Measurements from ENCODE around the gene TWF2.
"Not testable (repeated sequence)": the region's sequence is repeated elsewhere in the genome, so short reads cannot be mapped to it uniquely, and the experiment has no call there.

TWF2 gene

DNA sequence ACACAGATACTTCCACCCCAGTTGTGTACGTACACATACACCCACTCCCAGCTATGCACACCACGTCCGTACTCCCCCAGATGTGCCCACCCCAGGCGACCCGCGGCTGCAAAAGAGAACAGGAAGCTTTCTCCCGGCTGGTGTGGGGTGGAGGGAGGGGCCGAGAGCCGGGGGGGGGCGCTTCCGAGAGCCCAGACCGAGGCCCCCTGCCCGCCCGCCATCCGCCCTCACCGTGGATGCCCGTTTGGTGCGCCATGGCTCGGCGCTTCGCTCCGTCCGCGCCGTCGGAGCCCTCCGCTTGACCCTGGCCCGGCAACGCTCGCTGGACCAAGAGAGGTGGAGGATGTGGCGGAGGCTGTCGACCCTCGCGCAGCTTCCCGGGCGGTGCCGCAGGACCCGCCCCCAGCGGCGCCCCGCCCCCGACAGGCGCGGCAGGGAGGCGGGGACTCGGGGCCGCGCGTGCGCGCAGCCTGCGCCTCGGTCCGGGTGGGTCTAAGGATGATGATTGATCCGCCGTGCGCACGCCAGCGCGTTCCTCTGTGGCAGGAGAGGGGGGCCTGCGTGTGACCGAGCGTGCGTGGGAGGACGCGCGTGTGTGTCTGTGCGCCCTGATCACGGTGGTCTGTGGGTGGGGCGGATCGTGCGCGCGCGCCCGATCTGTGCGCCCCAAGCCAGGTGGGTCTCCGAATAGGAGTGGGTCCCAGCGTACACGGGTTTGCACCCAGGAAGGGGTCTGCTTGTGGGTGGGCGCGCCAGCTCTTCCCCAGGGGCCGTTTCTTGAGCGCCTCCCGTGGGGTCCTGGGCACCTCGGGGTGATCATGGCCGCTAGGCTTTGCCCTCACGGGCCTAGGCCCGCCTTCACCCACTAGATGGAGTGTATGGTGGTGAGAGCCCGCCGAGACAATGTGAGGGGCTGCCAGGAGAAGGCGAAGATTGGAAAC is at the start of gene TWF2:
TWF2 (minus strand) TSS at position 398 of the 941 bp plus-strand sequence; CDS start at position 256, 142 bp downstream.
- DNase-seq: no peak

DNA sequence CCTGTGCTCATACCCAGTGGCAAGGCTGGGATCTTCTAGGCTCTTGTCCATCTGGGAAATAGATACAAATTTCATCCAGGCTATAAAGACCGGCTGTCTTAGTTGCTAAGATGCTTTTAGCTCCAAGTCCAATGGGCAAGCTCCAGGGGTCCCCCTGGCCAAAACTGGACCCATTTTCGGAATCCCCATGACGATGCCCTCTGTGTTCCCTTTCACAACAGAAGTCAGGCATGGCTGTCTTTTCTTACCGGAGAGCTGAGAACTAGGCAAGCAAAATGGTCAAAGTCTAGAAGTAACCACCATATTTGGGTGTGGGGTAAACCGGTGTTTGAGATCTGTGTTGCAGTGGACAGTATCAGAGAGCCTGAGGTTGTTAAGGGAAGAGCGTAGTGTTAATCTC is 49.7 kb upstream of the TWF2 start:
- DNase-seq: no peak

DNA sequence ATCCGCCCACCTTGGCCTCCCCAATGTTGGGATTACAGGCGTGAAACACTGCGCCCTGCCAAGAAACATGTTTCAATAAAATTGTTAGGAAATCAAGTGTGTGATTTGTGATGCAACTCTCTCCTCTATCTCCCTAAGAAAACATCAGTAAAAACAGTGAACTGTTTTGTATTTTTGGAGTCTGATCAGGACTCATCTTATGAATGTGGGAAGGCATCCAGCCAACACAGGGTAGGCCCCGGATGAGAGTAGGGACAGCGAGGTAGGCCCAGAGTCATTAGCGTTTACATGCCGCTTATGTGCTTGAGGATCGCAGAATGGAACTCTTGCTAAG is 47.8 kb upstream of the TWF2 start:
- no peak for DNase-seq

DNA sequence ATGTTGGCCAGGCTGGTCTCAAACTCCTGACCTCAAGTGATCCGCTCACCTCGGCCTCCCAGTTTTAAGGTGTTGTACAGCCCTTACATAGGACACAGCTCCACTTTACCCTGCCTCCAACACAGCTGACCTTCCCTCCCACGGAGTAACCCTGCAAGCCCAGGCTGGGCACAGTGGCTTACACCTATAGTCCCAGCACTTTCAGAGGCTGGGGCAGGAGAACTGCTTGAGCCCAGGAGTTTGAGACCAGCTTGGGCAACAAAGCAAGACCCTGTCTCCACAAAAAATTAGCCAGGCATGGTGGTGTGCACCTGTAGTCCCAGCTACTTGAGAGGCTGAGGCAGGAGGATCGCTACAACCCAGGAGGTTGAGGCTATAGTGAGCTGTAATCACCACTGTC is 45.1 kb upstream of the TWF2 start:
- not testable (repeated sequence) for DNase-seq

DNA sequence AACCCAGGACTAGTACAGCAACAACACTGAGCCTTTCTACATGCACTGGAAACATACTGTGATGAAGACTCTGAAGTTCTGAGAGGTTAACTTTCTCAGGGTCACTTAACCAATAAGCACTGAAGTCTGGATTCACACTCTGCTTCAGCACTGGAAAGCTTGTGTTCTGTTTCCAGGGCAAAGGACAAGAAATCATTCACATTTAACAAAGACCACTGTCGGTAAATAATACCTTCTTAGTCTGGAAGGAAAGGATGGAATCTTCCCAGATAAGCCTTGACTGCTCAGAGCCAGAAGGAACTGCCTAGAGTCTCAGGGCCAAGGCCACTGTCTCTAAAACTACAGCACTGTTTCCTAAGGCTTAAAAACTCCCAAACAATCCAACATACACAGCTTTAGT is 44.3 kb upstream of the TWF2 start:
- no peak for DNase-seq

DNA sequence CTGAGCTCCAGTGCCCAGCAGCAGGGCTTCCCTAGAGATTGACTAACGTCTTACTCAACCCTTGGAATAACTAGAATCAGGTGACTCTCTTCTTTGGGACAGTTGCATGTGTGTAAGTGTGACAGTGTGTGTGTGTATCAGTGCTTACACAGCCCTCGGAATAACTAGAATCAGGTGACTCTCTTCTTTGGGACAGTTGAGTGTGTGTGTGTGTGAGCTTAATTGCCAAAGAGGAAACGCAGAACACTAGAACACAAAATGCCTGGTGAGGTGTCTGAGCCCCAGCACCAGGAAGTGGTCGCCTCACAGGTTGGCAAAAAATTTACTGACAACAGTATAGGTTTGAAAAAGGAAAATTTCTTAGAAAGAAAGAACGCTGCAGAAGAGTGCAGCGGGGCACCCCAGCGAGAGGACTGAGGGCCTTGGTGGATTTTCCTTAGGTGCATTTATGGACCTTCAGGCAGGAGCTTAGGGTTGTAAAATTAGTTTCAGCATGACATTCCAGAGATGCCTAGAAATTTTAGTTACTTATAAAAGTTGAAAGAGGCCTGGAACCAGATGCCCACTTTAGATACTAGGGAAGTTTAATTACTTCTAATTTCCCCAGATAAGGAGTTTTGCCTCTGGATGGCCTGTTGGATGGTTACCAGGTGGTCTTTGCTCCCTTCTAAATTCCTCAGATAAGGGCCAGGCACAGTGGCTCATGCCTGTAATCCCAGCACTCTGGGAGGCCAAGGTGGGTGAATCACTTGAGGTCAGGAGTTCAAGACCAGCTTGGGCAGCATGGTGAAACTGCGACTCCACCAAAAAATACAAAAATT is 43.2 kb upstream of the TWF2 start:
- DNase-seq: no peak

DNA sequence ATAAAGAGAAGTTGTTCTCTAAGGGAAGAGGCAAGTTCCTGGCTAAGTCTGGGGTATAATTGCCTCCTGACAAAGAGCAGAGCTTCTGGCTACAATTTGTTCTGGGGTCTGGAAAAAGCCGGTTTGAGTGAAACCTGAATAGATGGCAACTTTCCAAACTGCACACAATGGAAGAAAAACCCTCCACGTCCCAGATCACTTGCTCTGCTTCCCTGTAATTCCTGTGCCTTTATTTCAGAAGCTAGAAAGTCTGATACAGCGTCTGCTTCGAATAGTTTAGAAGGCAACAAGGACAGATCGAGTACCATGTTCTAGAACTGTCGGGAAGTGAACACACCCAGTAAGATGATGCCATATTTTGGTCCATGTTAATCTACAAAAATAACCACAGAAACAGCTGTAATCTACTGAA is 41.1 kb upstream of the TWF2 start:
- no peak for DNase-seq

DNA sequence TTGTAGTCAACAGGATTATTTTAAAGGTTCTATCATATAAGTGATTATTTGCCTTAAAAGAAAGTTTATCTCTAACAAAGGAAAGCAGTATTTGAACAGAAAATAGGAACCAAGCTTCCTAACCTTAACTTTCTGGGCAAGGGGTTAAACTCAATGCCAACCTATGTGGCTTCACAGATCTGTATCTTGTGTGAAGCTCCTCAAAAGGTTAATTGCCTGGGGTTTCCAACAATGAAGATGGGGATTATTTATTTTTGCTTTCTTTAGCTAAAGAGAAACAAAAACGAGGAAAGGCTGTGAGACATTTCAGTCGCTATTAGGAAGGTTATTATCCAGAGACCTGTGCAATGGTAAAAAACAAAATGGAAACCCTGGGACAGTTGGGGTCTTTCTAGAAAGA is 40.6 kb upstream of the TWF2 start:
- no peak for DNase-seq

DNA sequence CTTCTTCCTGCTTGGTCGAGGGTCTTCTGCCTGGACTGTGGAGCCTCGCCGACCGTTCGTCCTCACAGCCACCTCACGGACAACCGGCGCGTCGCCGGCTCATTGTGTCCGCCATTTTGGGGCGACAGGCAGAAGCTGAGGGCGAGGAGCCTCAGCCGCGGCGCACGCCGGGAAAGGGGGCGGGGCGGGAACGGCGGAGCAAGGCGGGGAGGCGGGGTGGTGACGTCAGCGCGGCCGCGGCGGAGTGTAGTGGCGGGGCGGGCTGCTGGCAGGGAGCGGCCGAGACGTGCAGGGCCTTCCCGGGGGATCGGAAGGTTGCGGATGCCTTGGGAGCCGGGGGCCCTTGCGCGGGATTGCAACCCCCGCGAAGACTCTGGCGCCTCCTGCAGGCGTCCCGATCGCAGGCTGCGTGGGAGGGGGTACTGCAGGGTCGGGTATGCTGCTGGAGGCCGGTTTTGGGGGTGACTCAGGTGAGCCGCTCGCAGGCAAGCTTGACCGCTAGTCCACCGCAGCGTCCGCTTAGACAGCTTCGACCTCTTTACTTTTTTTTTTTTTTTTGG is 39.6 kb upstream of the TWF2 start, which contains the start of gene WDR82:
WDR82 (minus strand) TSS at position 140 of the 560 bp plus-strand sequence. CDS start 288 bp downstream, outside the sequence.
- DNase-seq: peak; percentile 47

DNA sequence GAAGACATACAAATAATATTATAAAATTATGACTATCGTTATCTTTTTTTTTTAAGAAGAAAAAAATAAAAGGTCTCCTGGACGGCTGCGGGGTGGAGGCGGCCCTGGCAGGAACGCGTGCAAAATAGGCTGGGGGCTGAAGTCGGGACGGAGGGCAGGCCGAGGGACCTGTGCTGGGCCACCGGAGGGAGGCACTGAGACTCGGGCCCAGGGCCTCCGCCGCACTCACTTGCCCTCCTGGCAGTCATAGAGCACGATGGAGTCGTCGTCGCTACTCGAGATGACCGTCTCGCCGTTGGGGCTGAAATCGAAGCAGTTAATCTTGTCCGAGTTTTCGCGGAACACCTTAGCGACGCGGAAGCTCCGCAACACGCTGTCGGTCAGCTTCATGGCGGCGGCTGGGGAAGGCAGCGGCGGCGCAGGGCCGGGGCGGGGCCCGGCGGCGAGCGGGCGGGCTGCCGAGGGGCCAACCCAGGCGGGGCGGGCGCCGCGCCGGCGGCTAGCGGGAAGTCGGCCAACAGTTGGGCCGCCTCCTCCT is 39.1 kb upstream of the TWF2 start:
- no peak for DNase-seq

DNA sequence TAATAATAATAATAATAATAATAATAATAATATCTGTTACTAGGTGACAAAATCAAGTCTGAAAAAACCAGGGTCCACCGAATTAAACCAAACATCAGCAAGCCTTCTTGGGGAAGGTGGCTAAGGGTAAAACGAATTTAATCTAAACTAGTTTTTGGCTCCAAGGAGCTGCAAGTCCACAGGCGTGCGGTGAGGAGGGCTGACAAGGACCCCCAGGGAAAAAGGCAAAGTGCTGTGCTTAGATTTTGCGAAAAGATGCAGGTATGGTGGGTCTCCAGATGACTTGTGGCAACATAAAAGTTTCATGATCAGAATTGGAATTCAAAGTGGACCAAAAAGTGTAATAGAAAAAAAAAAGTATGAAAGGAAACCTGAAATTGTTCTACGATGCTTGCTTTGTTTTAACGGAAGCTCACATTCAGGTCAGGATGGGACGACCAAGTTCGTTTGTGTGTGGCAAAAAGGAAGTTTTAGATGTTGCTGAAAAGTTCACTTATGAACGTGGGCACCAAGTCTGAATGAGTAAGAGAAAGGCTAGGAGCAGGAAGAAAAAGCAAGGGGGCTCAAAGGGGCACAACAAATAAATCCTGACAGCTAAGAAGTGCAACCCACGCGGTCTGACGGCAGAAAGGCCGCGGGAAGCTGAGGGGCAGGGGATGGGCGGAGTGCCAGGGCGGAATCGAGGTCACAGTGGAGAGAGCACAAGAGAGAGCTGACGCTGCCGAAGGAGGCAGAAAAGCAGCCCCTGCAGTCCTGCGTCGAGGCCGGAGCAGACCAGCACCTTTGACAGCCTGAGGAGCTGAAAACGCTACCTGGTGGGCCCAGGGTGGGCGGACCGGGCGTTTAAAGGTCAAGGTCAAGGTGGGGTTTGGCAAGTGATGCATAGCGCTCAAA is 38.4 kb upstream of the TWF2 start:
- no peak for DNase-seq

DNA sequence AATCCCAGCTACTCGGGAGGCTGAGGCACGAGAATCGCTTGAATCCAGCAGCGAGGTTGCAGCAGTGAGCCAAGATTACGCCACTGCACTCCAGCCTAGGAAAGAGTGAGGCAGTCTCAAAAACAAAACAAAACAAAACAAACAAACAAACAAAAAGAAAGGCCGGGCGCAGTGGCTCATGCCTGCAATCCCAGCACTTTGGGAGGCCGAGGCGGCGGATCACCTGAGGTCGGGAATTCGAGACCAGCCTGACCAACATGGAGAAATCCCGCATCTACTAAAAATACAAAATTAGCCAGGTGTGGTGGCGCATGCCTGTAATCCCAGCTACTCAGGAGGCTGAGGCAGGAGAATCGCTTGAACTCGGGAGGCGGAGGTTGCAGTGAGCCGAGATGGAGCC is 35.8 kb upstream of the TWF2 start:
- DNase-seq: not testable (repeated sequence)

DNA sequence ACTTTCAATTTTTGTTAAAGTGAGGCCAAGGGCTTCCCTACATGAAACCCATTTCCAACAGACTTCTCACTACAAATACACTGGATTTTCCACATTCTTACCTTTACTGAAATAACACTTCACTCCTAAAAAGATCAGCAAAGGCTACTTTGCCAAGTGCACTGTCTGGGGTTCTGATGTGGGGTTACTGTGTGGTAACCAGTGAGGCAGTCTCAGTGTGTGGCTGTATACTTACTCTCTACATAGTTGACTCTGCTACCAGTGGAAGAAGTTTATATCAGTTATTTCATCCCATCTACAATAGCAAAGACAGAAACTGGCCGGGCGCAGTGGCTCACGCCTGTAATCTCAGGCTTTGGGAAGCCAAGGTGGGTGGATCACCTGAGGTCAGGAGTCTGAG is 33.9 kb upstream of the TWF2 start:
- no peak for DNase-seq

DNA sequence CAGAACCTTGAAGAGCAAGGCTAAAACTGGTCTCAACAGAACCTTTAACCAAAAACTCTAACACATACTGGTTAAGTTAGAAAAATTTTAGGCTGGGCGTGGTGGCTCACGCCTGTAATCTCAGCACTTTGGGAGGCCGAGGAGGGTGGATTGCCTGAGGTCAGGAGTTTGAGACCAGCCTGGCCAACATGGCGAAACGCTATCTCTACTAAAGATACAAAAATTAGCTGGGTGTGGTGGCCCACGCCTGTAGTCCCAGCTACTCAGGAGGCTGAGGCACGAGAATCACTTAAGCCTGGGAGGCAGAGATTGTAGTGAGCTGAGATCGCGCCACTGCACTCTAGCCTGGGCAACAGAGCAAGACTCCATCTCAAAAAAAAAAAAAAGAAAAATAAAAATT is 33.2 kb upstream of the TWF2 start:
- not testable (repeated sequence) for DNase-seq

DNA sequence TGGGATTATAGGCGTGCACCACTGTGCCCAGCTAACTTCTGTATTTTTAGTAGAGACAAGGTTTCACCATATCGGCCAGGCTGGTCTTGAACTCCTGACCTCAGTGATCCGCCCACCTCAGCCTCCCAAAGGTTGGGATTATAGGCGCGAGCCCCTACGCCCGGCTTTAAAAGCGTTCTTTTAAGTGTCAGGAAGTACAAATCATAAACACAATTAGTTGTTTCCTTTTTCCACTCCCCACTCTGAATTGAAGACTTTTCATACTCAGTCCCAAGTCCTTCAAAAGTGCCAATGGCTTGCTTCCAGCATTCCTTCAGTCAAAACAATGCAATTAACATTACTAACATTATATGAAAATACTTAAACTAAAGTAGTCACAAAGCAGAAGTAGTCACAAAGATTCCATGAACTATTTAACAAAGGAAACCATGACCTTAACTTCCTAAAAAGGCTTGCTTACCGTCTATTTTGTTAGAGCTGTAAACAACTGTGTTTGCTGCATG is 31.3 kb upstream of the TWF2 start:
- DNase-seq: no peak

DNA sequence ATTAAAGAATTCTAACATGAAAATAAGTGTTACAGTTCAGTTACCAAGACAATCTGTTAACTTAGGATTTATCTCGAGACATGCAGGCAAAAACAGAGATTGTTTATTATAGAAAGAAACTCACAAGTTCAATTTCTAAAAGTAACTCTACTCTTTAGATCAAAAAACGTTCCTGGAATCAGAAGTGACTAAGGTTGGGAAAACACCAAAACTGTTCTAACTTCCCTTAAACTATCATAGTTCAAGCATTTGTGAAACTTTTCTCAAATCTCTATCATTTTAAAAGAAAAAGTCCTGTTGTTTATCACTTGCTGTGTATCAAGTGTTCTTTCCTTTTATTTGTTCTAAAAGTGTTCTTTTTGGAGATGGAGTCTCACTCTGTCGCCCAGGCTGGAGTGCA is 30.8 kb upstream of the TWF2 start:
- DNase-seq: no peak

DNA sequence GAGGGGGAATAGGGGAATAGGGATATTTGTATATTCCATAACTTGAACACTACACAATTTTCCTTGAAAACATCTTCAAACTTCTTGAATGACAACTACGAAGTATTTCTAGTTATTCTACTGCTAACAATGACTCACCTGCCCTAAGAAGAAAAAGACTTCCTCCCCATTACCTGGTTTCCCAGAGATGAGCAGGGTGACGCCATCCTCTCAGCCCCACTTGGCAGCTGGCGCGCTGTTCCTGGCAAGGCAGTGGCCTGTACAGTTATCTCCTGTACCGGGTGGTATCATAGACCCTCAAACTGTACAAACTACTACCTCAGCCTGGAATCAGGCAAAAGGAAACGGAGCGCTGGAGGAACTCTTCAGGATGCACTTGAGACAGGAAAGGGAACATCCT is 29.1 kb upstream of the TWF2 start:
- DNase-seq: no peak

DNA sequence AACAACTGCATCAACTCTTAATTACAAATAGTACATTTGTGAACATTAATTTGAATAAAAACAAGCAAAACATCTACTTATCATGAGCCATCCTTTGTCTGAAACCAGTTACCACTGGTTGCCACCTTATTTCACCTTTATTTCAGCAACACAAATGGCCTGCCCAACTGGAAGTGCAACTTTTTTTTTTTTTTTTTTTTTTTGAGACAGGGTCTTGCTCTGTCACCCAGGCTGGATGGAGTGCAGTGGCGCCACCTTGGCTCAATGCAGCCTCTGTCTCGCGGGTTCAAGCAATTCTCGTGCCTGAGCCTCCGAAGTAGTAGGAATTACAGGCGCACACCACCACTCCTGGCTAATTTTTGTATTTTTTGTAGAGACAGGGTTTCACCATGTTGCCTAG is 26.4 kb upstream of the TWF2 start:
- DNase-seq: no peak

DNA sequence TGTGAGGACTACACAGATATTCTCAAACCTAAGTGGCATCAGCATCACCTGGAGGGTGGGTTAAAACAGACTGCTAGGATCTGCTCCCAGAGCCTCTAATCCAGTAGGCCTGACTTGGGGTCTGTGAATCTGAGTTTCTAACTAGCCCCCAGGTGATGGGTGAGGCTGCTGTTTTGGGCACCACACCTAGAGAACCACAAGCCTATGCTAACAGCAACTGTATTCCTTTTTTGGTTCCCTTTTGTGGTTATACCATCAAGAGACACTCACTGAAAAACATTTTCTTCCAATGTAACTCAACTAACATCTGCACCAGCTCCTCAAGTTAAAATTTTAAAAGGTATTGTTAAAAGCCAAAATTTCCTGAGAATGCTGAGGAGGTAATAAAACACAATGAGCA is 23.5 kb upstream of the TWF2 start:
- DNase-seq: no peak

DNA sequence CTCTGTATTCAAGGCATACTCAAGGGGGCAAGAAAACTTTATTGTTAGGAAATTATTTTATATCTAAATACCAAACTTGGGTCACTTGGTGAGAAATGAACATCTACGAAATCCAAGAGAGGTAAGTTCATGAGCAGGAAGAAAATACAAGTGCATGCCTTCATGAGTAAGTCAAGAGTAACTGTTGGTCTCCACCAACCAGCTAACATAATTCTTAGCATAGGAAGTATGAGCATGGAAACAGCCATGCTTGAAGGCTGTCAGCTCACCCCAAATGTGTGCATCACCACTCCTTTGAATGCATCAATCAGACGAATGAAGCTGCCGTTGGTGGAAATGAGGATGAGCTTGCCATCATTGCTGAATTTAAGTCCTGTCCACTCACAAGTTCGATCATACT is 20.5 kb upstream of the TWF2 start:
- no peak for DNase-seq

DNA sequence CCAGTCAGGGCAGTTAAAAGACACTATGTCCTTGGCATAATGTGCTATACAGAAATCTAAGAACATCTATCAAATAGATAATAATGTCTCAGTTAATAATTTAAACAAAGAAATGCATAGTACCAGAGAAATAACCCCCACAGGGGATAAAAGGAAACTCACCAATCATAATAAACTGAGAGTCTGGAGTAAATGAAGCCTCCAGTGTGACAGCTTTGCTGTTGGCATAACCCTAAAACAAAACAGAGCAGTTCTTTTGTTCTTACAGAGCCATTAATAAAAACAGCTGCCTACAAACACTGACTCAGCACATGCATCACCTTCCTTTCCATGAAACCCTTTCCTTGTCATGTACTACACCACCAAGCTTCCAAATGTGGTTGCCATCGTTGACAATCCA is 20.1 kb upstream of the TWF2 start:
- no peak for DNase-seq

DNA sequence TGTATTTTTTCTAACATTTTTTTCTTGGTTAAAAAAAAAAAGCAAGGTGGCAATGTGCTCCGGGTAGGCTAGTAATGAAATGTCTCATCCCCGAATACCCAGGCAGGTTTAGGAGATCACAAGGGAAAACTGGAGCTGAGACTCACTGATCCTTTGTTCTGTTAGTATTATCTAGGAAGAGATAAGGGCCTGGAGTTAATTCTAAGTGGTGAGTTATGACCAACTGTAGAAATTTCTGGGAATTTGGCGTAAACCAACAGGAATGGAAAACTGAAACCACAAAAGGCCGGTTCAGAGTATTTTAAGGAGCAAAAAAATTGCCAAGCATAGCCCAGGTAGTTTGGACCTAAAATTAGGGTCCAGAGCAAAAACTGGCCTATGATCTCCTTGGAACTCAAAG is 19.0 kb upstream of the TWF2 start:
- no peak for DNase-seq

Data from NCI-H1417 treated with DMSO at 0.1 percent for 48 hours (cell line).